ENCODE results near the gene UCHL3. TPM values are rescaled to one million over a fixed set of nuclear protein-coding genes. Genes with fewer than 3 reads are reported as not detected.

UCHL3 gene
- total RNA-seq, 1 experiment from 2014 or later = 50.8 TPM

- TF ChIP-seq CTCF (conservative IDR thresholded peaks at IDR 0.05) = no peak
- no peak overlapping the region for H4K91ac ChIP-seq (ENCODE audit: insufficient read length, low read depth, low read length)
- H4K8ac ChIP-seq (replicated peaks; ENCODE audit: insufficient read length, low read depth, low read length) = no peak overlapping the region
- H2BK12ac ChIP-seq (ENCODE audit: insufficient read length, low read depth, low read length) = no peak overlapping the region
- Mint-ChIP-seq H3K36me3 (ENCODE audit: insufficient read depth in 1 of 3, low read depth in 3 of 3) (peaks cover 28 to 60% (median 59%) of the 10 kb centered on the region in 3 experiments; a peak in 6 of 7 replicates), H3K27me3 (ENCODE audit: low read depth) (no peaks in the 10 kb centered on the region), H3K9me3 (no peaks in the 10 kb centered on the region), H3K4me3 (no peak overlapping the region), H3K4me1 (peaks cover 8 to 24% of the 10 kb centered on the region in 2 experiments), H3K27ac (no peak overlapping the region; a peak in 1 of 7 replicates)
- H3K18ac ChIP-seq (ENCODE audit: insufficient read length, low read depth, low read length) = no peak overlapping the region
- no peak overlapping the region for H2BK120ac ChIP-seq (ENCODE audit: low read depth, low read length, poor library complexity, severe bottlenecking)
- H3K9me3 ChIP-seq (ENCODE audit: control insufficient read depth, low read depth, low read length) = no peaks in the 10 kb centered on the region
- H3K23me2 ChIP-seq (ENCODE audit: insufficient read length, low read depth, low read length, poor library complexity, severe bottlenecking) = no peaks in the 10 kb centered on the region
- H3K23ac ChIP-seq (ENCODE audit: insufficient read length, low read depth, low read length) = no peak overlapping the region
- no peak overlapping the region for H3K14ac ChIP-seq (ENCODE audit: insufficient read depth, low read length)
- H2BK15ac ChIP-seq (ENCODE audit: low read depth, low read length) = no peak overlapping the region
- no peak for DNase-seq
- H2AFZ ChIP-seq (ENCODE audit: low read length) = no peak overlapping the region
- peaks cover 4% of the 10 kb centered on the region for H3K79me1 ChIP-seq (ENCODE audit: insufficient read depth, low read depth, low read length, poor library complexity, severe bottlenecking)
- no peak overlapping the region for H4K5ac ChIP-seq (ENCODE audit: insufficient read length, low read depth, low read length)
- no peak overlapping the region for H2BK20ac ChIP-seq (ENCODE audit: low read depth, low read length, poor library complexity, severe bottlenecking)
- no peak overlapping the region for H3T11ph ChIP-seq (ENCODE audit: low read length)
- H3K56ac ChIP-seq (ENCODE audit: insufficient read length, low read depth, low read length) = no peak overlapping the region
- no peak overlapping the region for H2BK5ac ChIP-seq (ENCODE audit: insufficient read length, low read length)
- H3K4me2 ChIP-seq (ENCODE audit: insufficient read depth, insufficient read length, low read length) = no peak overlapping the region
- no peaks in the 10 kb centered on the region for H3K27me3 ChIP-seq (ENCODE audit: insufficient read depth, low read length)
- no peak overlapping the region for H3K4ac ChIP-seq (ENCODE audit: low read depth, low read length)
- no peaks in the 10 kb centered on the region for H3K79me2 ChIP-seq (ENCODE audit: insufficient read depth, low read length)
- no peak overlapping the region for H3K9ac ChIP-seq (ENCODE audit: extremely low read depth, insufficient read length, low read length)
- no peak overlapping the region for H3K27ac ChIP-seq (ENCODE audit: insufficient read length, low read depth, low read length)
- no peaks in the 10 kb centered on the region for H3K4me1 ChIP-seq (ENCODE audit: insufficient read depth, low read length)
- no peak overlapping the region for H2AK5ac ChIP-seq (ENCODE audit: insufficient read length, low read length)
- no peaks in the 10 kb centered on the region for H4K20me1 ChIP-seq (ENCODE audit: control insufficient read depth, insufficient read depth, insufficient read length)
Observed at GRCh38 chr13:75530549-75530961, 19.0 kb upstream of the UCHL3 start.

All from H9 (cell line).